ES-I3 (cell line): Measurements from ENCODE around the gene ZKSCAN1.
"Not testable (repeated sequence)": the region's sequence is repeated elsewhere in the genome, so short reads cannot be mapped to it uniquely, and the experiment has no call there.

ENCODE experiments used
- H3K36me3 ChIP-seq: 2 replicates; pipeline ENCODE4 v1.6.1; 2013; ENCODE audit warnings: mild to moderate bottlenecking, low read length, control low read depth, moderate library complexity; ENCODE audit not compliant: insufficient read depth
- H3K4me1 ChIP-seq: 2 replicates; pipeline ENCODE4 v1.6.1; 2013; ENCODE audit warnings: mild to moderate bottlenecking, control low read depth, low read length; ENCODE audit not compliant: insufficient read depth
- H3K9ac ChIP-seq: 2 replicates; pipeline ENCODE4 v1.6.1; 2013; ENCODE audit warnings: low read depth, mild to moderate bottlenecking, low read length, moderate library complexity
- H3K9me3 ChIP-seq: 2 replicates; pipeline ENCODE4 v1.6.1; 2013; ENCODE audit warnings: mild to moderate bottlenecking, low read length, moderate library complexity; ENCODE audit not compliant: control insufficient read depth, insufficient read depth

Gene ZKSCAN1

DNA sequence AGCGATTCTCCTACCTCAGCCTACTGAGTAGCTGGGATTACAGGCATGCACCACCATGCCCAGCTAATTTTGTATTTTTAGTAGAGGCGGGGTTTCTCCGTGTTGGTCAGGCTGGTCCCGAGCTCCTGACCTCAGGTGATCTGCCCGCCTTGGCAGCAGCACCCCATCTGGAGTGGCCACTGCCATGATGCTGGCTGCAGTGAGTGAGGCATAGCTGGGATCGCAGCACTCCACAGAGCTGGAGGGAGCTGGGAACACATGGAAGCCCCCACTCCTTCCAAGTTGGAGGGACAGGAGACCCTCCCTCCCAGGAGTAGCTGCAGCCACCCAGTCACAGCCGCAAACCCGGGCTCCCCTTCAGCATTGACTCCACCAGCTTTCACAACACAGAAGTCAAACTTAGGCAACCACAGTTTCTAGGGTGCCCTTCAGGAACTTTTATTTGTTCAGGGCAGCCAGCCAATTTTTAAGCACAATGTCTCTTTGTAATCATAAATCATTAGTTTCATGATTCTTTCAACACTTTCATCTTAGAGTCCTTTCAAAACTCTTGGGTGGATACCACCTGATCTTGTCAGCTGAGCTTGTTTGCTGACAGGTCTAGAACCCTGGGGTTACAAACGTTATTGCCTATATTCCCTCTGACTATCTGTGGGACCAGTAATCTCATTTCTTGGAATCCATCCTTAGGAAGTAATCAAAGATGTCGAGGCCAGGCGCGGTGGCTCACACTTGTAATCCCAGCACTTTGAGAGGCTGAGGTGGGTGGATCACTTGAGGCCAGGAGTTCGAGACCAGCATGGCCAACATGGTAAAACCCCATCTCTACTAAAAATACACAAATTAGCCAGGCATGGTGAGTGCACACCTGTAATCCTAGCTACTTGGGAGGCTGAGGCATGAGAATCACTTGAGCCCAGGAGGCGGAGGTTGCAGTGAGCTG is 2.7 kb upstream of the ZKSCAN1 start:
- not testable (repeated sequence) for H3K4me1 ChIP-seq, H3K9me3 ChIP-seq, H3K36me3 ChIP-seq, H3K9ac ChIP-seq

- Histone ChIP-seq H3K9ac (no peak overlapping the region), H3K4me1 (peaks cover 5% of the 10 kb centered on the region), H3K9me3 (no peaks in the 10 kb centered on the region)
These were observed 2.1 kb upstream of the ZKSCAN1 start for GRCh38 chr7:100013328-100013676.

DNA sequence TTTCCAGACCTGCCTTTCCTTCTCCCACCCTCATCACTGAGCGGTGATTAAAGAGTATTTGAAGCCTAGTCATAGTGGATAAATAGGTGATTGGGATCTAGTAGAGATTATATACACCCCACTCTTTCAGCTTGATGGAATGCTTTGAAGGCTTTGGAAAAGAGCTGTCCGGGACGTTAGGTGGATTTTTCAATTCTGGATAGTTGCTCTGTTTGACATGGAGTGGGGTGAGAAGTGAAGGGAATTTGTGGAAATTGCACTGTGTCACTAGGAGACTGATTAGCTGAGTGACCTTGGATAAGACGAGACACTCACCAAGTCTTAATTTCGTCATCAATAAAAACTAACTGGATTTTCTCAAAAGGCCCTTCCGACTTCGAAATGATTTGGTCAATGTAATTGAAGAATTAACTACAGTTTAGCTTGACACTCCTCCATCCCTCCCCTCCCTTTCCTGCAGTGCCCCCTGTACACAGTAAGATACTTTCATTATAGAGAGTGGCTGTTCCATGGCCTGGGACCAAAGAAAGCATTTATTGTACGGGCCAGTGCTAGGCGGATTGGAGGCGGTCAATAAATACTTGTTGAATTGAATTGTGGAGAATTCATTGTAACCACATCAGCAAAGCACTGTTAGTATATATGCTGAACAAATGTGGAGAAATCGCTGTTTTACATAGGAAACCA is 962 bp downstream of the ZKSCAN1 start:
- H3K9ac ChIP-seq: peak overlapping the region; percentile 96
- H3K9me3 ChIP-seq: no peaks in the 10 kb centered on the region
- peaks cover 12% of the 10 kb centered on the region for H3K4me1 ChIP-seq
- no peaks in the 10 kb centered on the region; the same call in 1 of the 2 replicates for H3K36me3 ChIP-seq

More at GRCh38 chr7:100013328-100013676, 2.1 kb upstream of the ZKSCAN1 start:
- no peaks in the 10 kb centered on the region; the same call in 1 of the 2 replicates for H3K36me3 ChIP-seq

GRCh38 chr7:100017300-100017699 is 1.9 kb downstream of the ZKSCAN1 start:
- no peaks in the 10 kb centered on the region for H3K9me3 ChIP-seq
- no peak overlapping the region for H3K9ac ChIP-seq
- H3K36me3 ChIP-seq: no peaks in the 10 kb centered on the region; the same call in 1 of the 2 replicates
- H3K4me1 ChIP-seq: peaks cover 13% of the 10 kb centered on the region

GRCh38 chr7:100017875-100018274 is 2.5 kb downstream of the ZKSCAN1 start:
- Histone ChIP-seq H3K9ac (no peak overlapping the region), H3K36me3 (no peaks in the 10 kb centered on the region; the same call in 1 of the 2 replicates), H3K9me3 (no peaks in the 10 kb centered on the region), H3K4me1 (peaks cover 13% of the 10 kb centered on the region)

DNA sequence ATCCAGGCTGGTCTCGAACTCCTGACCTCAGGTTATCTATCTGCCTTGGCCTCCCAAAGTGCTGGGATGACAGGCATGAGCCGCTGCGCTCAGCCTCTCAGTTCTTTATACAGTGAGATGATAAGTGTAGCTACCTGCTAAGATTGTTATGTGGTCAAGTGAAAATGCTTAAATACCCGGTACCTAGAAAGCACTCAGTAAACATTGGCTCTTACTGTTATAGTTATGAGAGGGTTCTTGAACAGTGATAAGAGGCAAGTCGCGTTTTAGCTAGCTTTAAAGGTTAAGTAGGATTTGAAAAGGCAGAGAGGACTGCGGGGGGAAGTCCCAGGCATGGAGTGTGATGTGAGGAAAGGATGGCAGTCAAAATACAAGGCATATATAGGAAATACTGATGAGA is 4.5 kb downstream of the ZKSCAN1 start:
- no peaks in the 10 kb centered on the region for H3K9me3 ChIP-seq
- no peak overlapping the region for H3K9ac ChIP-seq
- H3K4me1 ChIP-seq: peaks cover 11% of the 10 kb centered on the region
- H3K36me3 ChIP-seq: peaks cover 14% of the 10 kb centered on the region

DNA sequence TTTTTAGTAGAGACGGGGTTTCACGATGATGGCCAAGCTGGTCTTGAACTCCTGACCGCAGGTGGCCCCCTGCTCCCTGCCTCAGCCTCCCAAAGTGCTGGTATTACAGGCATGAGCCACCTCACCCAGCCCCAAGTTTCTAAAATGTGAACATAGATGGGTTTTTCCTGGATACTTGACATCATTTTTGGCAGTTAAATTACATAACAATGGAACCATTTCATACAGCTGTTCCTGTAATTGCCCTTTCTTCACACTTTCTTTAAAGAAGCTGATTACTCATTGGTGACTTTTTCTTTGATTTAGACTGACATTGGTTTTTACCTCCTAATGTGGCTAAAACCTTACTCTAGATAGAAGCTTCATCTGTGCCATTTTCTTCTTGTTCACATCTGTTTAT is 5.9 kb downstream of the ZKSCAN1 start:
- H3K9ac ChIP-seq: no peak overlapping the region
- no peaks in the 10 kb centered on the region for H3K9me3 ChIP-seq
- H3K36me3 ChIP-seq: peaks cover 14% of the 10 kb centered on the region
- H3K4me1 ChIP-seq: peaks cover 8% of the 10 kb centered on the region

DNA sequence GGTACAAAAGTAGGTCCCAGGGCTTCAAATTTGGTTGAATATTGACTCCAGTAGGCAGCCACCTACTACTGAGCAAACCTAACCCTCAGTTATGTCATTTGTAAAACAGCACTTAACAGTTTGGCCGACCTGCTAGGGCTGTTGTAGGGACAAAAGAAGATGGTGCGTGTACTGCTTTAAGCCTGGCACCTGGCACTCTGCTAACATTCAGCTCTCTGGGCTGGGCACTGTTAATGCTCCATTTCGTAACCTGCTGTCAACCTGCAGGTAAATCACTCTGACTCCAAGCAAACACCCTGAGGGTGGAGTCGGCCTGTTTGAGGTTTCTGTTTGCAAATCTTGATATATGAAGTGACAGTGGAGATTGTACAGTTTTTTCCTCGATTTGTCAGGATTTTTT is 7.2 kb downstream of the ZKSCAN1 start:
- Histone ChIP-seq H3K9me3 (no peaks in the 10 kb centered on the region), H3K9ac (no peak overlapping the region), H3K4me1 (peaks cover 8% of the 10 kb centered on the region), H3K36me3 (peaks cover 14% of the 10 kb centered on the region)

GRCh38 chr7:100023526-100023925 is 8.1 kb downstream of the ZKSCAN1 start:
- H3K36me3 ChIP-seq: peaks cover 14% of the 10 kb centered on the region

GRCh38 chr7:100024020-100024619 is 8.7 kb downstream of the ZKSCAN1 start:
- H3K9ac ChIP-seq: no peak overlapping the region
- peaks cover 8% of the 10 kb centered on the region for H3K4me1 ChIP-seq
- H3K9me3 ChIP-seq: no peaks in the 10 kb centered on the region
- peaks cover 14% of the 10 kb centered on the region for H3K36me3 ChIP-seq

More at GRCh38 chr7:100023526-100023925, 8.1 kb downstream of the ZKSCAN1 start:
- Histone ChIP-seq H3K4me1 (peaks cover 8% of the 10 kb centered on the region), H3K9me3 (no peaks in the 10 kb centered on the region), H3K9ac (no peak overlapping the region)

- no peaks in the 10 kb centered on the region for H3K4me1 ChIP-seq
- no peaks in the 10 kb centered on the region for H3K9me3 ChIP-seq
- H3K9ac ChIP-seq: no peak overlapping the region
- H3K36me3 ChIP-seq: peaks cover 23% of the 10 kb centered on the region
These were observed 11.8 kb downstream of the ZKSCAN1 start for GRCh38 chr7:100027197-100027596.

GRCh38 chr7:100029596-100029995 is 14.2 kb downstream of the ZKSCAN1 start:
- peaks cover 24% of the 10 kb centered on the region for H3K36me3 ChIP-seq

DNA sequence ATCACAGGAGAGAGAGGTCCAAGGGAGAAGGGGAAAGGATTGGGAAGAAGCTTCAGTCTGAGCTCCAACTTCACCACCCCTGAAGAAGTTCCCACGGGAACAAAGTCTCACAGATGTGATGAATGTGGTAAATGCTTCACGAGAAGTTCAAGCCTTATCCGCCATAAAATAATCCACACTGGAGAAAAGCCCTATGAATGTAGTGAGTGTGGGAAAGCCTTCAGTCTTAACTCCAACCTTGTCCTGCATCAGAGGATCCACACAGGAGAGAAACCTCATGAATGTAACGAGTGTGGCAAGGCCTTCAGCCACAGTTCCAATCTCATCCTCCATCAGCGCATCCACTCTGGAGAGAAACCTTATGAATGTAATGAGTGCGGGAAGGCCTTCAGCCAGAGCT is 18.1 kb downstream of the ZKSCAN1 start:
- Histone ChIP-seq H3K4me1 (no peaks in the 10 kb centered on the region), H3K9ac (no peak overlapping the region), H3K9me3 (no peaks in the 10 kb centered on the region), H3K36me3 (peaks cover 35% of the 10 kb centered on the region)

More at GRCh38 chr7:100029596-100029995, 14.2 kb downstream of the ZKSCAN1 start:
- Histone ChIP-seq H3K9ac (no peak overlapping the region), H3K9me3 (no peaks in the 10 kb centered on the region), H3K4me1 (no peaks in the 10 kb centered on the region)

DNA sequence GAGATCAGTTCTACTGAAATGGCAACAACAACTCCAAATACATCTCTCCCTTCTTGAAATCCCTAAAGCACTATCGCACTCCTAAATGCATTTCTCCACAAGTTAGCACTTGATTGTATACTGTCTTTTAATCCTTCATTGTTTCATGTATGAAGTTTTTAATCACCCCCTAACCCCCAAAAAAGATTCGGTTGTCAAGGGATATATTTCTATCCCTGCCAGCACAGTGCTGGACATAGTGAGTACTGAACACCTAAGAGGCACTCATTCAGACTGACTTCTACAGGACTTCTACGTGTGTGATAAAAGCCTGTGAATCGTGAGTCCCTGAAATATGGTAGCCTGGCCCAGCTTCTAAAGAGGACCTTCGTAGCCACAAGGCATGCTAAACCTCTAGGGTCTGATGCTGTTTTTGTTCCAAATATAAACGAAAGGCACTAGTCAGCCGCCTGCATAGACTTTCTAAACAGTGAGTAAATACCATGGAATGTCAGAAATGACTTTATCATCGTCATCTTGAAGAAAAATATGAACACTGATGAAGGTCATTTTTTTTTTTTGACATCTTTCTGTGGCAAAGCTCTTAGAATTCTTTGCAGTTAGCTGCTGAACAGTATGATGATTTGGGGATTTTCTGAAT is 19.6 kb downstream of the ZKSCAN1 start:
- Histone ChIP-seq H3K36me3 (peaks cover 35% of the 10 kb centered on the region), H3K4me1 (no peaks in the 10 kb centered on the region), H3K9ac (no peak overlapping the region), H3K9me3 (no peaks in the 10 kb centered on the region)
